Measurements from ENCODE around the gene ARSB. TPM values are rescaled to one million over a fixed set of nuclear protein-coding genes. Genes with fewer than 3 reads are reported as not detected.

The ARSB gene
- total and polyA plus RNA-seq, 8 donors = 0.58 to 35.6 (median 7.6) TPM

GRCh38 chr5:78785454-78785853 is 199.7 kb downstream of the ARSB start:
- intact Hi-C loops (cut with DNase I; ENCODE audit: low total_unique reads) = no loop called here
- 91 to 96% (median 95%) methylated on average over 1 of the region's 1 CpG for WGBS, 5 donors

GRCh38 chr5:78783434-78784130 is 201.5 kb downstream of the ARSB start:
- H3K4me1 ChIP-seq = no peaks in the 10 kb centered on the region
- H3K4me3 ChIP-seq = no peak overlapping the region
- intact Hi-C loops (cut with DNase I; ENCODE audit: low total_unique reads) = no loop called here
- H3K9me3 ChIP-seq = no peaks in the 10 kb centered on the region
- no peaks in the 10 kb centered on the region for H3K27me3 ChIP-seq
- no peak overlapping the region for H3K27ac ChIP-seq
- H3K36me3 ChIP-seq = peaks cover 0 to 15% (median 11%) of the 10 kb centered on the region in 4 donors
- no peak for DNase-seq
- TF ChIP-seq POLR2A (IDR thresholded peaks at IDR 0.05) (no peak), EP300 (IDR thresholded peaks at IDR 0.05) (no peak), CTCF (IDR thresholded peaks at IDR 0.05) (no peak), POLR2AphosphoS5 (IDR thresholded peaks at IDR 0.05) (no peak)
- 80 to 89% (median 83%) methylated on average over 2 of the region's 2 CpGs for WGBS, 5 donors

More at GRCh38 chr5:78785454-78785853, 199.7 kb downstream of the ARSB start:
- no peak for DNase-seq
- H3K9me3 ChIP-seq = no peaks in the 10 kb centered on the region
- H3K36me3 ChIP-seq = peaks cover 0 to 5% (median 5%) of the 10 kb centered on the region in 4 donors
- H3K27ac ChIP-seq = no peak overlapping the region
- TF ChIP-seq CTCF (IDR thresholded peaks at IDR 0.05) (no peak), EP300 (IDR thresholded peaks at IDR 0.05) (no peak), POLR2A (IDR thresholded peaks at IDR 0.05) (no peak), POLR2AphosphoS5 (IDR thresholded peaks at IDR 0.05) (no peak)
- H3K4me1 ChIP-seq = no peaks in the 10 kb centered on the region
- H3K27me3 ChIP-seq = no peaks in the 10 kb centered on the region
- no peak overlapping the region for H3K4me3 ChIP-seq

GRCh38 chr5:78782728-78783127 is 202.4 kb downstream of the ARSB start:
- 85 to 94% (median 89%) methylated on average over 1 of the region's 1 CpG for WGBS, 5 donors
- TF ChIP-seq POLR2A (IDR thresholded peaks at IDR 0.05) = no peak
- TF ChIP-seq POLR2AphosphoS5 (IDR thresholded peaks at IDR 0.05) = no peak
- TF ChIP-seq CTCF (IDR thresholded peaks at IDR 0.05) = no peak
- no peak for TF ChIP-seq EP300 (IDR thresholded peaks at IDR 0.05)
- intact Hi-C loops (cut with DNase I; ENCODE audit: low total_unique reads) = no loop called here
- no peaks in the 10 kb centered on the region for H3K4me1 ChIP-seq
- no peak overlapping the region for H3K4me3 ChIP-seq
- no peak overlapping the region for H3K27ac ChIP-seq
- H3K9me3 ChIP-seq = no peaks in the 10 kb centered on the region
- H3K36me3 ChIP-seq = peaks cover 0 to 15% (median 11%) of the 10 kb centered on the region in 4 donors
- DNase-seq = no peak
- H3K27me3 ChIP-seq = no peaks in the 10 kb centered on the region

- intact Hi-C loops (cut with DNase I; ENCODE audit: low total_unique reads) = no loop called here
- no peaks in the 10 kb centered on the region for H3K4me1 ChIP-seq
- H3K27me3 ChIP-seq = no peaks in the 10 kb centered on the region
- no peaks in the 10 kb centered on the region for H3K9me3 ChIP-seq
- WGBS, 5 donors = 81 to 91% (median 87%) methylated on average over 7 of the region's 7 CpGs
- H3K4me3 ChIP-seq = no peak overlapping the region
- H3K36me3 ChIP-seq = peaks cover 0 to 15% (median 11%) of the 10 kb centered on the region in 4 donors
- no peak for DNase-seq
- TF ChIP-seq POLR2A (IDR thresholded peaks at IDR 0.05) (no peak), EP300 (IDR thresholded peaks at IDR 0.05) (no peak), POLR2AphosphoS5 (IDR thresholded peaks at IDR 0.05) (no peak), CTCF (IDR thresholded peaks at IDR 0.05) (no peak)
- H3K27ac ChIP-seq = no peak overlapping the region
These were observed 203.4 kb downstream of the ARSB start for GRCh38 chr5:78781611-78782286.
